ENCODE data around the gene CRAMP1.
"Not testable (repeated sequence)": the region's sequence is repeated elsewhere in the genome, so short reads cannot be mapped to it uniquely, and the experiment has no call there.

DNA sequence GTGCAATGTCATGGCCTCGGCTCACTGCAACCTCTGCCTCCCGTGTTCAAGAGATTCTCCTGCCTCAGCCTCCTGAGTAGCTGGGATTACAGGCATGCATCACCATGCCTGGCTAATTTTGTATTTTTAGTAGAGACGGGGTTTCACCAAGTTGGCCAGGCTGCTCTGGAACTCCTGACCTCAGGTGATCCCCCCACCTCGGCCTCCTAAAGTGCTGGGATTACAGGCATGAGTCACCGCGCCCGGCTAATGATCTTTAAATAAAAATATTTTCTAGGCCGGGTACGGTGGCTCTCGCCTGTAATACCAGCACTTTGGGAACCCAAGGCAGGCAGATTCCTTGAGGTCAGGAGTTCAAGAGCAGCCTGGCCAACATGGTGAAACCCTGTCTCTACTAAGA is 106.1 kb downstream of the CRAMP1 start:
- TF ChIP-seq EP300, POLR2A (IDR thresholded peaks at IDR 0.05): not testable (repeated sequence)
- TF ChIP-seq, protein P1, sequence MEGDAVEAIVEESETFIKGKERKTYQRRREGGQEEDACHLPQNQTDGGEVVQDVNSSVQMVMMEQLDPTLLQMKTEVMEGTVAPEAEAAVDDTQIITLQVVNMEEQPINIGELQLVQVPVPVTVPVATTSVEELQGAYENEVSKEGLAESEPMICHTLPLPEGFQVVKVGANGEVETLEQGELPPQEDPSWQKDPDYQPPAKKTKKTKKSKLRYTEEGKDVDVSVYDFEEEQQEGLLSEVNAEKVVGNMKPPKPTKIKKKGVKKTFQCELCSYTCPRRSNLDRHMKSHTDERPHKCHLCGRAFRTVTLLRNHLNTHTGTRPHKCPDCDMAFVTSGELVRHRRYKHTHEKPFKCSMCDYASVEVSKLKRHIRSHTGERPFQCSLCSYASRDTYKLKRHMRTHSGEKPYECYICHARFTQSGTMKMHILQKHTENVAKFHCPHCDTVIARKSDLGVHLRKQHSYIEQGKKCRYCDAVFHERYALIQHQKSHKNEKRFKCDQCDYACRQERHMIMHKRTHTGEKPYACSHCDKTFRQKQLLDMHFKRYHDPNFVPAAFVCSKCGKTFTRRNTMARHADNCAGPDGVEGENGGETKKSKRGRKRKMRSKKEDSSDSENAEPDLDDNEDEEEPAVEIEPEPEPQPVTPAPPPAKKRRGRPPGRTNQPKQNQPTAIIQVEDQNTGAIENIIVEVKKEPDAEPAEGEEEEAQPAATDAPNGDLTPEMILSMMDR (IDR thresholded peaks at IDR 0.05): not testable (repeated sequence)

All from gastroesophageal sphincter (tissue), 3 donors.